Activated CD8-positive, alpha-beta memory T cell treated with anti-CD3 and anti-CD28 coated beads for 1 hour (primary cell): Measurements from ENCODE around the gene EML6.

Source experiments
- DNase-seq, 2 donors: peaks; one replicate each; pipeline ENCODE4 v3.0.0-alpha.2; 2020; ENCODE audit warnings: low read depth in 1 of 2; ENCODE audit errors: extremely low read depth in 1 of 2

Gene EML6

DNA sequence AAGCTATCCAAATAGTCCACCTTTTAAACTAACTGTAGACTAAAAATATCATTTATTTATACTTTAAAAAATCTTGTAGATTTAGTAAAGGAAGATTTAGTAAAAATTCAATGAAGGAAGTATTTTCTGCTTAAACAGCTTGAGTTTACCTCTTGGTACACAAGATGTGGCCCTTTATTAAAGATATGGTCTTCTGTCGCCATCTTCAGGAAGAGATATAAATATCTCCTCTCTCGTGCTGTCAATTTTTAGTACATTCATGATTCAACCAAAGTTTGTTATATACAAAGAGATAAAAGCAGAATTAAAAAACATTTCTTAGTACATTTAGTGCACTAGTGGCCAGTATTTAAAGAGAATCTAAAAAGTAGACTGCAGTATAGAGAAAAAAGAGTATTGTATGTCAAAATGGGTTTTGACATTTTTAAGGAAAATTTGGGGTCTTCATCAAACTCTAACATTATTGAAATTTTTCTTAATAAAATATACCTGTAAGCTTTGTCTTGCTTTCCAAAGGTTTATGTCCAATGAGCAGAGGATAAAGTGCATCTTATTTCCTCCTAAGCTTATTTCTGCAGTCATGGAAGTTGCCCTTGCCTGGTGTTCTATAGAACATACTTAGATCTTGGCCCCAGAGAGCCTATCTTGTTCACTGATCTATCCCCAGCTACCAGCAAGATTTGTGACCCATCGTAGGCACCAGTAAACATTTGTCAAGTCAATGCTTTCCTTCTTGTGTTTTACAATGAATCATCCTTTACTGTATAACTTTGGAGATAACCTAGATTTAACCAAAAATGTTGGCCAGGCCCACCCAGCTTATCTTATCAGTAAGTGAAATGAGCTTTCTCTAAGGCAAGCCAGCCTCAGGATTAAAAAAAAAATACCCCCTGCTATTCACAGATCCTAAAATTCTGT, 18.5 kb upstream of the EML6 start:
- DNase-seq, result no peak

DNA sequence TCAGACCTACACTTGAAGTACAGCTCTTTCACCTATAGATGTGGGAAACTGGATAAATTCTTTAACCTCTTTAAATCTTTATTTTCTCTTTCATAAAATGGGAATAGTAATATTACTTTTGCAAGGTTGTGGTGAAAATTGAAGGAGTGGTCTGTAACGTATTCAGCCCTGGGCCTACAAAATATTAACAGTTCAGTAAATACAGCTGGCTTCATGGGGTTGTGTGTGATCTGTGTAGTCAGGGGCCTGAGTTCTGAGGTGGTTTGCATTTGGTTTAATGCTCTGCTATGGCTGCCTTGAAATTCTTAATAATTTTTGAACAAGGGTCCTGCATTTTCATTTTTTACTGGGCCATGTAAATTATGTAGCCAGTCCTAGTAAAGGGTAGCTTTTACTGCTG, 16.8 kb upstream of the EML6 start:
- no peak for DNase-seq

DNA sequence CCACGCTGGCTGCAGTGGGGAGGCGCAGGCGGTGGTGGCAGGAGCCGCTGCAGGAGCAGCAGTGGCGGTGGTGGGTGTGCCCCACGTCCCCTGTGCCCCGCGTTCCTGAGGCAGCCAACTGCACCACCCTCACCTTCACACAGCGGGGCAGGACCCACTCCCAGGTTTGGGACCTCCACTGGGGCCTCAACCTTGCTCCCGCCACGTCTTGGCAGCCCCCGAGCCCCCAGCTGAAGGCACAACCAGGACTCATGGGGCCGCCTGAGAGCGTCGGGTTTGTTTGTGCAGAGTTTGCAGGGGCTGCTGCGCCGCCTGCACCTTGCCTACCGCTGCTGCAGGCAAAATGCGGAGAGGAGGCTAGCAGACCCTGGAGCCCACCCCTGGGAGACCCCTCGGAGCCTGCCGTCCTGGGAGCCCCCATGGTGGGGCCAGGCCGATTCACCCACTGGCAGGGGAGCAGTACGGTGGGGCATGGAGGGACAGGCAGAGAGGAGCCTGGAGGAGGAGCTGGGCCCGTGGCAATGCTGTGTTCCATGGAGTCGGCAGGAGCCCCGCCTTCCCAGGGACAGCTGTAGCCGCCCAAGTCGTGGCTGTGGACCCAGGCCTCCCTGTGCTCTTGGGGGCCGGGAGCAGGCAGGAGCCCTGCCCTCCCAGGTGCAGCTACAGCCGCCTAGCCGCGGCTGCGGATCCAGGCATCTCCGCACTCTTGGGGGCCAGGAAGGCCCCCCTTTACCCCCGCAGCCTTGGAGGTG, 14.7 kb upstream of the EML6 start:
- no peak for DNase-seq

DNA sequence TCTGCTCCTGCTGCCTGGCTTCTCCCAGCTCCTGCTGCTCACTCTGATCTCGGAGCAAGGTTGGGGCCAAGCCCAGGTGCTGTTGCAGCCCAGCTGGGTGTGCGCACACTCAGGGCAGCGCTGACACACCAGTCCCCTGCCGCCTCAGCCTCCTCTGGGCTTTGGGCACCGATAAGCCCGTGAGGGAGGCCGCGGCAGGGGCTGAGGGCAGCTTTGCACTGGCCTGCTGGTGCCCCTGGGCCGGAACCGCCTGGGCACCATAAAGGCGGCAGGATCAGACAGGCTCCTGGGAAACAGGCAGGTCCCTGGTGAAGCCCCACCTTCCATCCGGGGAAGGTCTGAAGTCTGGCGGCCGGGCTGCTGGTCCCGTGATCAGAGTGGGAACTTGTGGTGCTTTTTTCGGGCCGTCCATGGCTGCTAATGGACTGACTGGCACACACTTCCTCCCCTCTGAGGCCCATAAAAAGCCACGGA, 14.1 kb upstream of the EML6 start:
- no peak for DNase-seq

DNA sequence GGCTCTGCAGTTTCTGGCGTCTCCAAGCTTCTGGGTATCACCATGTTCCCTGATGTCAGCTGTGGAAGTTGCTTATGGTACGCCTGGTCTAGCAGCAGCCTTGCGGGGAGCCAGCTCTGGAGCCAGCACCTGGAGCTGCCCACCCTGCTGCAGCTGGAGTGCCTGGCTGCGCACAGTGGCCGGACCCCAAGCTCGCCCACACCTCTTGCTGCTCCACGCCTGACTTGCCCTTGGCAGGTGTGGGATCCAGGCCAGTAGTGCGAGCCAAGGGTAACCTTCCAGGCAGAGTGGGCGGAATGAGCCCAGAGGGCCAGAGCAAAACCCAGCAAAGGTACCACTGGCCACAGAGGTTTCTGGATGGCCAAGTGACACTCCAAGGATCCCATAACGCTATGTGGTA, 13.2 kb upstream of the EML6 start:
- DNase-seq, result no peak

DNA sequence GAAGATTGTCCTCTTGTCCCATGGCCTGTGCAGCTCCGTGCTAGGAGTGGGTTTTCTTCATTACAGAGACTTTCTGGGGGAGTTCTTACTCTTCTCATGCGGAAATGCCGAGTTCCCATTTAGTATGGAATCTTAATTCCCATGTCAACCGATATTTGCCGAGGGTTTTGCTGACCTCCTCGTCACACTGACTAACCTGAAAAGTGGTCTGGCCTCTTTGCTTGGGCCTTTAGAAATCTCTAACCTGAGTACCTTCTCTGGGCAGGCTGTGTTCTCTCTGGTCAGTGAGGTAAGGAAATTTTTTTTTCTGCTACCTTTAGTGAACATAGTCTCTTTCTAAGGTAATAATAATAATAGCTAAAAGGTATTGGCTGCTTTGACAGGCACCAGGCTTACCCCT, 10.9 kb upstream of the EML6 start:
- no peak for DNase-seq

DNA sequence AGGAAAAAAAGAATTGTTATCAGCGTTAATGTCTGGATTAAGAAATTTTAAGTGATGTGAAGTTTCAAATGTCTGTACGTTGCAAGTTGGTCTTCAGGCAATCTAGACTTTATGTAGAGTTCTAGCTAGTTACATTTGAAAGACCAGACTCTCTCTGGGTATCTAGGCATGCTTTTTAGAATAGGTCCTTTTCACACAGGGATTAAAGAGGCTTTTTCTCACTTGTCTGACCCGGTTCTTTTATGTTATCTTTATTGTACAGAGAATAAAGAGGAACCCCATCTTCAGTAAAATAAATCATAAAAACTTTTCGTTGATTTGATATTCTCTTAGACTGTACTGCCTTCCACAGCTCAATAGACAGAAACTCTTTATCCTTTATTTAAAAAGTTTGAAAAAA, 8.5 kb upstream of the EML6 start:
- no peak for DNase-seq

DNA sequence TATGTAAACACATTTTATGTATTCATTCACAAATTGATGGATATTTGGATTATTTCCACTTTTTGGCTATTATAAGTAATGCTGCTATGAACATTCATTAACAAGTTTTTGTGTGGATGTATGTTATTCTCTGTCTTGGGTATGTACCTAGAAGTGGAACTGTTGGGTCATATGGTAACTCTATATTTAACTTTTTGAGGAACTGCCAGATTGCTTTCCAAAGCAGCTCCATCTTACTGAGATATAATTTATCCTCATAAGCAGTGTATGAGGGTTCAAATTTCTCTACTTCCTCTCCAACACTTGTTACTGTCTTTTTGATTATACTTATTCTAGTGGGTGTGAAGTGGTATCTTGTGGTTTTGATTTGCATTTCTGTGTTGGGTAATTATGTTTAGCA, 7.1 kb upstream of the EML6 start:
- DNase-seq, result no peak

DNA sequence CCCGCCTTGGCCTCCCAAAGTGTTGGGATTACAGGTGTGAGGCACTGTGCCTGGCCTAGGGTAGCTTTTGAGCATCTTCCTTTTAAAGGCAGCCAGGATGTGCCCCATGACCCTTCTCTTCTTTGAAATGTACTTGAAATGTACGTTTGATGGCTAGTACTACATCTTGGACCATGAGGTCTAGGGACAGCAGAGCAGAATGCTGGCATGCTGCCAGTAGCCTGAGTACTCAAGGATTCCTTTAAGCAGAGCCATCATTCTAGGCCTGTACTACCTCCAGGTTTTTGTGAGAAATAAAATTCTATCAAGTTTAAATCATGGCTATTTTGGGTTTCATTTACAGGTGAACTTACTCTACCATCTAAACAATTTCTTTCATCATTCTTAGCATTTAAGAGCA, 2.9 kb upstream of the EML6 start:
- no peak for DNase-seq

DNA sequence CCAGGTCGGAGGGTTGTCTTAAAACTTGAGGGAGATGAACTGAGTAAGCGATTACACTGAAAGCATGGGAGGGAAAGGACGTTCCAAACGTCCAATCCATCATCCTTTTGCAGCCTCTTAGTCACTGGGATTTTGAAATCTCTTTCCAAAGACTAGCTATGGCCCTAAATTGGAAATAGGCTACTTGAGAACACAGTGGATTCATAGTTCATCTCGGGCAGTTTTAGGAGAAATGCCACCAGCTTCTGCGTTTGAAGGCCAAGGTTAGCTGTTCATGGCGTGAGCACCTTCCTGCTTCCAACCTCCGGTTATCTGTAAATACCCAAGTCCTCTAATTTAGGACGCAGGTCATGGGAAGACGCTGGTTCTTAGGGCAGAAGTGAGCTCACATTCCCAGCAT, 821 bp upstream of the EML6 start:
- no peak for DNase-seq

DNA sequence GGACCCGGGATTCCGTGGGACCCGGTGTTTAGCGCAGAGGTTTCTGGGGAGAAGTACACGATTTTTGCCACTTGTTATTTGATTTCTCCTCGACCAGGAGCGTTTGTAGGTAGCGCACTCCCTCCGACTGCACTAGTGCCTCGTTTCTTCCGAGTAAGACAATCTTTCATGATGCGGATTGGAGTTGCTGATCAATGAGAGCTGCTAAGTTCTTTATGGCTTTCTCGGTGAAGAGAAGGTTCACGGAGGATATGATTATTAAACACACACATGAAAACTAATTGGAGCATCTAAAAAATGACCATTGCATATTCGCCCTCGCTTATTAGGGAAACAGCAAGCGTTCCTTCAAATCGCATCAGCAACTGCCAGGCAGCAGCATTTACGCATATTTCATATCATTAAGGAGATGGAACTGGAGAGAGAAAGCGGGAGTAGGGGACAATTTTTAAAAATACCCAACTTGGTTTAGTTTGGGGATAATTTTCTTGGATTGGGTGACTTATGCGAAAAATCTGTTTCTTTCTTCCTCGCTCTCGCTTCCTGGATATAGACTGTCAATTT, 616 bp downstream of the EML6 start:
- no peak for DNase-seq

DNA sequence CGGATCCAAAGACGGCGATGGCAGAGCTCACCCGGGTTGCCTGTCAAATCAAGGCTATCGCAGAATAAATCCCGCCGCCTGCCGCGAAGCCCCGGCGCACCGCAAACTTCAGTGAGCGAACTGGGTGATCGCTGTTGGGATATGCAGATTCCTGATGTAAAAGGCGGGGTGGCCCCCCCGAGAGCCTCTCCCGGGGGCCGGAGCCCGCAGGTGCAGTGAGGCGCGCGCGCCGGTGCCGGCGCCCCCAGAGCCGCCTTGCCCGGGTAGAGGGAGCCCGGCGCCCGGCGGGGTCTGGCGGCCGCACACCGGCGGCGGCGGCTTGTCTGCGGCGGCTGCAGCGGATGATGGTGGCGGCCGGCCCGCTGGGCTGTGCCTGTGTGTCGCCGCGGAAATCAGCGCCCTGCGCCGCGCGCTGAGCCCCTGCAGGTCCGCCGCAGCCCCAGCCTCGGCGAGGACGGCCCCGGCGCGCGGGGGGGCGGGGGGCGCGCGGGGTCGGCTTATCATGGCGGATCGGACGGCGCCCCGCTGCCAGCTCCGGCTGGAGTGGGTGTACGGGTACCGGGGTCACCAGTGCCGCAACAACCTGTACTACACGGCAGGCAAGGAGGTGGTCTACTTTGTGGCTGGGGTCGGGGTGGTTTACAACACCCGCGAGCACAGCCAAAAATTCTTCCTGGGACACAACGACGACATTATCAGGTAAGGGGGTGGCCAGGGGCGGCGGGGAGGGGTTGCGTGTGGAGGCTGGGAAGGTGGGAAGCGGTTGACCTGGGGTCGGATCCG, 1.3 kb downstream of the EML6 start:
- DNase-seq, result no peak

DNA sequence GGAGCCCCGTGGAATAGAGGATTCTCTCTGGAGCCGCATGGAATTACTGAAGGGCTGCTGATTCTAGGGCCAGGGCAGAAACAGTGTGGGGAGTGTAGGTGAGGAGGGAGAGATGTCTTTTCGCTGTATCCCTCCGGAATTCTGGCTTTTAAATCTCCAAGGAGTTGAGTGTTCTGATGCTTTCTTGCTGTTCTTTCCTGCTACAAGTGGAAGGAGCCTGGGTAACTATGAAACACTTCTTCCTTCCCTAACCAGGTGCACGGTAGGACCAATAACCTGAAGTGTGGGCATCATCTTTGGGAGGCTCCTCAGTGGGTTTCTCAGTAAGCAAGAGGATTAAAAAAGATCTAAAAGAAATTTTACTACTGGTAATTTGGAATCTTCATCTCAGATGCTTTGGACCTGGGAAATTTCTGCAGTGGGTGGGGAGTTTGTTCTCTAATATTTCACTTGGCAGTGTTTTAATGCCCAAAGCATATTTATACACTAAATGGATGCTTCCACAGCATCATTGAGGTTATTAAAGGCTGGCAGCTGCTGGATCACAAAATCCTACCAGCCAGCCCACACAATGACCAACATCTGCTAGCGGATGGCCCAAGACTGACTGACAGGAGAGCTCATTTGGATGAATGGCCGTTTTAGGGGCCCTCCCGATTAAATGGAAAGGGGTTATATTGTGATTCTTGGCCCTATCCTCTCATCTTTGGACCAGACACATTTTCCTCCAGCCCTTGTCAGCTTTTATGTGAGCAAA, 2.1 kb downstream of the EML6 start:
- DNase-seq, result no peak

DNA sequence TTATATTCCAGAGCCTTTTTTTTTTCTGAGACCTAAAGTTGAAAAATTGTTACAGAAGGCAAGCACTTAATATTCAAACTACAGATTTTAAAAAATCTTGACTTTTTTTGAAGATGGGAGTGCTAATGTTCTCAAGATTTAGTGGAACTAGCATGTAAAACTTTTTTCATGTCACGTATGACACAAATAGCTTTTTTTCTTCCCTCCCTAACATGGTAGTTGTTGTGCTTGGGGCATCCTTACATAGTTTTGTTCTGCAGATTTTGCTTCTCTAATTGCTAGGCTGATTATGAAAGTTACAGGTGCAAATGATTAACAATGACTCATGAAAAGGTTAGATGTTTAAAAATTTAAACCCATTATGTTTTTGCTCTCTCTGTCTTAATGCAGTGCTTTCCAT, 3.0 kb downstream of the EML6 start:
- DNase-seq, result no peak

DNA sequence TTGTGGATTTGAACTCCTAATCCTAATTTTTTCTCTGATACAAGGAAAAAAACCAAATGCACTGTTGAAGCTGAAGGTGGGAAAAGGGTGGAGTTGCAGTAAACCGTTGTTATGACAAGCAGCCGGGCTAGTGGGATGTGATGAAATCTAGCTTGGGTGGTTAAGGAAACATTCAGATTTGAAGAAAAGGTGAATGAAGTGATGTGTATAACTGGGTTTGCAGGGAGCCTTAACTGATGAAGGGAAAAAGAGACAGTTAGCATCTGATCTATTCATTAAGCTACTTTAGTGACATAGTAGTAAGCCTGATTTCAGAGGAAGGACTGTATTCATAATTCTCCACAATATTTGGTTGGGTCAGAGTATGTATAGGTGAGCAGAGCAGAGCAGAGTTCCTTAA, 3.5 kb downstream of the EML6 start:
- DNase-seq, result no peak

DNA sequence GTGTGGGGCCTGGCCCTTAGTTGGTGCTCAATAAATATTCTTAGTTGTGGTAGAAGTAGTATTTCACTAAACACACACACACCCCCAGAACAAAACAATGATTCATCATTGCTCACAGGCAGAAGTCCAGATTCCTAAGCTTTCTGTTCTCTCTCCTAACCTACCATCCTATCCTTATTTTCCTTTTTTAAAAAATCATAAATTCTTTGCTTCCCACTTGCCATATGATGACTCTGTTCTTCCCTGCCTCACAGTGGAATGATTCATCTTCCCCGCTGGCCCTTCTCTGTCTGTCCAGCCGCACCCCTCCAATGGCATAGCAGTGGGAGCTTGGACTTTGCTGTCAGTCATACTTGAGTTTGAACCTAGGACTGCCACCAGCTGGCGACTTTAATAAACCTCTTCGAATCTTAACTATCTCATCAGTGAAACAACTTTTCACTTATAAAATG, 5.2 kb downstream of the EML6 start:
- DNase-seq, result no peak

DNA sequence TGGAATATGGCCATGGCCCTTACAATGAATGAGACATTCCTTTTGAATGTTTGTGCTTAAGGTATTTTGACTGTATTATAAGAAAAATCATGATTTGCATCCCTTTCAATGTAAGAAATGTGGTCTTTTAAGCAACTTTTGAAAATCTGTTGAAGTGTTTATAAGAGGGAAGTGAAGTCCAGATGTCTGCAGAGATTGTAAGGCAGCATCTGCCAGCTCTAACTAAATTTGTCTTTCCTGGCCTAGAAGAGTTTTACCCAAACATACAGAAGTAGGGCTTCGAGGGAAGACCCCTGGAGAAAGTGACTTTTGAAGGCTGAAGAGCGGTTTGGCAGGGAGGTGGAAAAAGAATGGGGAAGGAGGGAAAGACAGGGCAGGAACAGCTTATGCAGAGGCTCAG, 12.2 kb downstream of the EML6 start:
- DNase-seq, result no peak

DNA sequence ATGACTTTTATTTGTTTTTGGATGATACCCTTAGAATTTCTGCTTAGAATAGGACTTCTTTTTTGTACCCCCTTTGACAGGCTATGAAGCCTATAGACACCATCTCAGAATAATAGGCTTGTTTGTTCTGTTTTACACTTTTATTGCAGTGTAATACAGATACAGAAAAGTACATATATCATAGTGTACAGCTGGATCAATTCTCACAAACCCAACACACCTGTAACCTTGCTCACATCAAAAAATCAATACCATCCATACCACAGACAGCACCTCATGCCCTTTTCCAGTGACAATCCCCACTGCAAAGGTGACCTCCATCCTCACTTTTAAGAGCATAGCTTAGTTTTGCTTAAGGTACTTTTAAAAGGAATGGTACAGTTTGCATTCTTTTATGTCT, 14.8 kb downstream of the EML6 start:
- no peak for DNase-seq

DNA sequence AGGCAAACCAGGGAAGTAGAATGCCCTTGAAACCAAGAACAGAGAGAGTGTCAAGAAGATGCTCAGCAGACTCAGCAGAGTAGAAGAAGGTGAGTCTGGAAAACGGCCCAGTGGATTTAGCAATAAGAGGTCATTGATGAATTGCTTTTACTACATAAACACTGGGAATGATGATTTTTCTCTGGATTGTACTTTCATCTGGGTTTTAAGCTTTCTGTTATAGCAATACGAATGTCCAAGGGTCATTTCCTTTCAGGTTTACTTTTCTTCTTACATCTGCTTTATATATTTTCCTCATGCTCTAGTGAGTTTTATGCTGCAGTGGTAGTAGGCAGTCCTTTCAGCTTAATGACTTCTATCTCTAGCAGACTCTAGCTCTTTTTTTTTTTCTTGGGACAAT, 16.9 kb downstream of the EML6 start:
- DNase-seq, result no peak

DNA sequence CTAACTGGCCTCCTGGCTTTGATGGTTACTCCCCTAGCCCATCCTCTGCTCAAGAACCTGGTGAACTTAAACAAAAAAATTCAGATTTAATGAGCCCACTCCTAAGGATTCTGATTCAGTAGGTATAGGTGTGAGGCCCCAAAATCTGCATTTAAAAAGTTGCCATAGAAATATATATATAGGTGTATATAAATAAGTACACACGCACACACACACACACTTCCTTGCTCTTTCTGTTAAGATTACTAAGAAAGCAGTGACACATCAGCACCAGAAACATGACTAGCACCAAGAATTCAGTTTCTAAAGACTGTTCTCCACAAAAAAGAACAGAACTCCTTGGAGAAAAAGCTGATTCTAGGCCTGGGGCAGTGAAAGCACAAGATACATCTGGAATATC, 17.8 kb downstream of the EML6 start:
- no peak for DNase-seq
